Neural cell (in vitro differentiated cells): ENCODE results near the gene BPIFB6. TPM values are rescaled to one million over a fixed set of nuclear protein-coding genes. Genes with fewer than 3 reads are reported as not detected.

Source experiments
- H2AFZ ChIP-seq: fragments of 200-600, 300-800 bp; sonication (generic), shearing (Covaris generic); 2 replicates; pipeline ENCODE4 v1.6.0; 2014; ENCODE audit warnings: low read depth, mild to moderate bottlenecking, antibody characterized with exemption, low read length, moderate library complexity
- H3F3A ChIP-seq: fragments of 200-600 bp; shearing (Covaris generic); 2 replicates; pipeline ENCODE4 v1.6.1; 2016; ENCODE audit warnings: mild to moderate bottlenecking, moderate library complexity, mixed read lengths, antibody characterized with exemption, low read length; ENCODE audit not compliant: insufficient read depth, poor library complexity, severe bottlenecking
- H3K27ac ChIP-seq: fragments of 200-600, 300-800 bp; sonication (generic), shearing (Covaris generic); 2 replicates; pipeline ENCODE4 v1.5.1; 2014; ENCODE audit warnings: mild to moderate bottlenecking, low read length, moderate library complexity
- H3K27me3 ChIP-seq: fragments of 300-800, 200-600 bp; sonication (generic), shearing (Covaris generic); 2 replicates; pipeline ENCODE4 v1.6.0; 2014; ENCODE audit warnings: mild to moderate bottlenecking, low read depth, low read length, moderate library complexity; ENCODE audit not compliant: insufficient read depth
- H3K36me3 ChIP-seq: fragments of 300-800, 200-600 bp; sonication (generic), shearing (Covaris generic); 2 replicates; pipeline ENCODE4 v1.5.1; 2014; ENCODE audit warnings: mild to moderate bottlenecking, antibody characterized with exemption, low read length, moderate library complexity; ENCODE audit not compliant: insufficient read depth
- H3K4me2 ChIP-seq: fragments of 300-800, 200-600 bp; sonication (generic), shearing (Covaris generic); 2 replicates; pipeline ENCODE4 v1.6.0; 2014; ENCODE audit warnings: mild to moderate bottlenecking, low read length
- H3K4me3 ChIP-seq: fragments of 300-800, 200-600 bp; sonication (generic), shearing (Covaris generic); 2 replicates; pipeline ENCODE4 v1.5.1; 2014; ENCODE audit warnings: mild to moderate bottlenecking, low read length, moderate library complexity
- H3K79me2 ChIP-seq: fragments of 200-600 bp; shearing (Covaris generic); replicated peaks from 2 replicates; pipeline ENCODE4 v1.6.0; 2014; ENCODE audit warnings: mild to moderate bottlenecking, low read length, moderate library complexity; ENCODE audit not compliant: insufficient read depth
- H3K9ac ChIP-seq: fragments of 300-800, 200-600 bp; sonication (generic), shearing (Covaris generic); 2 replicates; pipeline ENCODE4 v1.6.1; 2016; ENCODE audit warnings: mild to moderate bottlenecking, low read length, mixed read lengths
- H3K9me2 ChIP-seq: fragments of 200-600 bp; shearing (Covaris generic); 2 replicates; pipeline ENCODE4 v1.6.1; 2016; ENCODE audit warnings: mild to moderate bottlenecking, low read length, mixed read lengths; ENCODE audit not compliant: insufficient read depth
- H3K9me3 ChIP-seq: fragments of 200-600, 300-800 bp; sonication (generic), shearing (Covaris generic); 2 replicates; pipeline ENCODE4 v1.6.1; 2016; ENCODE audit warnings: mild to moderate bottlenecking, mixed run types, low read length, moderate library complexity, mixed read lengths
- H4K20me1 ChIP-seq: fragments of 200-600 bp; shearing (Covaris generic); 2 replicates; pipeline ENCODE4 v1.6.1; 2016; ENCODE audit warnings: mild to moderate bottlenecking, mixed run types; ENCODE audit not compliant: insufficient read depth
- EP300 ChIP-seq: fragments of 450-650 bp; conservative IDR thresholded peaks from 2 replicates; pipeline ENCODE4 v1.6.1; 2014; ENCODE audit warnings: antibody characterized with exemption, mild to moderate bottlenecking, moderate library complexity; ENCODE audit not compliant: poor library complexity, severe bottlenecking
- EZH2 ChIP-seq: fragments of 200-600, 300-800 bp; shearing (Covaris generic), sonication (generic); IDR thresholded peaks from 2 replicates; pipeline ENCODE4 v1.6.1; 2014; ENCODE audit warnings: antibody characterized with exemption, low read length, borderline replicate concordance, mild to moderate bottlenecking; ENCODE audit not compliant: insufficient read depth, poor library complexity, severe bottlenecking
- MXI1 ChIP-seq: fragments of 450-650 bp; conservative IDR thresholded peaks from 2 replicates; pipeline ENCODE4 v1.6.1; 2014; ENCODE audit warnings: antibody characterized with exemption, mild to moderate bottlenecking; ENCODE audit not compliant: poor library complexity, severe bottlenecking
- POLR2AphosphoS5 ChIP-seq: IDR thresholded peaks from 2 replicates; pipeline ENCODE4 v1.6.1; 2012
- RAD21 ChIP-seq: fragments of 450-650 bp; conservative IDR thresholded peaks from 2 replicates; pipeline ENCODE4 v1.6.1; 2014; ENCODE audit warnings: antibody characterized with exemption, mild to moderate bottlenecking, moderate library complexity
- SMC3 ChIP-seq: fragments of 450-650 bp; conservative IDR thresholded peaks from 2 replicates; pipeline ENCODE4 v1.6.1; 2014; ENCODE audit warnings: antibody characterized with exemption, mild to moderate bottlenecking, moderate library complexity; ENCODE audit not compliant: poor library complexity
- TAF1 ChIP-seq: IDR thresholded peaks from 2 replicates; pipeline ENCODE4 v1.6.1; 2012; ENCODE audit warnings: low read depth
- polyA plus RNA-seq: library from polyadenylated mRNA; depleted of rRNA; stranded (reverse); fragments of >200 nt; gene quantifications from 2 replicates; pipeline ENCODE4 v1.2.3, GENCODE V29; 2014
- TF ChIP-seq, protein P1 (sequence below): fragments of 450-650 bp; IDR thresholded peaks from 2 replicates; pipeline ENCODE4 v1.5.1; 2014; ENCODE audit warnings: antibody characterized with exemption, mild to moderate bottlenecking, moderate library complexity; ENCODE audit not compliant: poor library complexity, severe bottlenecking
- TF ChIP-seq, protein P2 (sequence below): IDR thresholded peaks from 2 replicates; pipeline ENCODE4 v1.6.1; 2012; ENCODE audit warnings: borderline replicate concordance

Gene BPIFB6
- polyA plus RNA-seq, 1 donor from 2014 or later, result not detected

DNA sequence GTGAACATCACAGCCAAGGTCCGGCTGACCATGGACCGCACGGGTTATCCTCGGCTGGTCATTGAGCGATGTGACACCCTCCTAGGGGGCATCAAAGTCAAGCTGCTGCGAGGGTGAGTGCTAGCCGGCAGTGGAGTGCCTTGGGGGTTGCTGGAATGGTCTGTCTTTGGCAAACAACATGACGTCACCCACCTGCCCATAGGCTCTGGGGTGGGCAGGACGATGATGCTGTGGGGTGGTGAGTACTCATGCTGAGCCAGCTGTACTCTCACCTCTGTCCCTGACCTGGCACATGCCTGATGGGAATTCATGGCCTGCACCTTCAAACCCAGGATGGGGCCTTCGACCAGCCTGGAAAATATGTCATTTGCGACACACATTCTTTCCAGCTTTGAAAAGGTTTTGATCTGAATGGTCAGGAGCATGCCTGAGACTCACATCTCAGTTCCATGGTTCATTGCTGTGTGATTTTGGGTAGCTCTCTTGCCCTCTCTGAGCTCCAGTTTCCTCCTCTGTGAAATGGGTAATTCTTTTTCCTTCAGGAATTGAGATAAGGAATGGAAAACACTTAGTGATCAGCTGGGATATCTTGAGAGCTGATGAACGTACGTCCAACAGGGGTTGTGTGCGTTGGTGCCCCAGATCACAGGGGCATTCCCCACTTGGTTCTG lies 54.7 kb downstream of the BPIFB6 start:
- H2AFZ ChIP-seq, result no peak overlapping the region
- no peak overlapping the region for H3K27ac ChIP-seq
- H3K4me3 ChIP-seq, result no peak overlapping the region
- H3K79me2 ChIP-seq, result no peaks in the 10 kb centered on the region
- H3K4me2 ChIP-seq, result no peak overlapping the region
- H3F3A ChIP-seq, result no peaks in the 10 kb centered on the region
- H3K9me3 ChIP-seq, result no peaks in the 10 kb centered on the region
- no peaks in the 10 kb centered on the region for H4K20me1 ChIP-seq
- no peaks in the 10 kb centered on the region for H3K36me3 ChIP-seq
- H3K9me2 ChIP-seq, result no peaks in the 10 kb centered on the region
- no peak overlapping the region for H3K9ac ChIP-seq
- no peak for TF ChIP-seq RAD21
- TF ChIP-seq TAF1, result no peak
- TF ChIP-seq SMC3, result no peak
- TF ChIP-seq MXI1, result no peak
- TF ChIP-seq, protein P1, sequence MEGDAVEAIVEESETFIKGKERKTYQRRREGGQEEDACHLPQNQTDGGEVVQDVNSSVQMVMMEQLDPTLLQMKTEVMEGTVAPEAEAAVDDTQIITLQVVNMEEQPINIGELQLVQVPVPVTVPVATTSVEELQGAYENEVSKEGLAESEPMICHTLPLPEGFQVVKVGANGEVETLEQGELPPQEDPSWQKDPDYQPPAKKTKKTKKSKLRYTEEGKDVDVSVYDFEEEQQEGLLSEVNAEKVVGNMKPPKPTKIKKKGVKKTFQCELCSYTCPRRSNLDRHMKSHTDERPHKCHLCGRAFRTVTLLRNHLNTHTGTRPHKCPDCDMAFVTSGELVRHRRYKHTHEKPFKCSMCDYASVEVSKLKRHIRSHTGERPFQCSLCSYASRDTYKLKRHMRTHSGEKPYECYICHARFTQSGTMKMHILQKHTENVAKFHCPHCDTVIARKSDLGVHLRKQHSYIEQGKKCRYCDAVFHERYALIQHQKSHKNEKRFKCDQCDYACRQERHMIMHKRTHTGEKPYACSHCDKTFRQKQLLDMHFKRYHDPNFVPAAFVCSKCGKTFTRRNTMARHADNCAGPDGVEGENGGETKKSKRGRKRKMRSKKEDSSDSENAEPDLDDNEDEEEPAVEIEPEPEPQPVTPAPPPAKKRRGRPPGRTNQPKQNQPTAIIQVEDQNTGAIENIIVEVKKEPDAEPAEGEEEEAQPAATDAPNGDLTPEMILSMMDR, result no peak
- no peak for TF ChIP-seq EZH2
- TF ChIP-seq, protein P2, sequence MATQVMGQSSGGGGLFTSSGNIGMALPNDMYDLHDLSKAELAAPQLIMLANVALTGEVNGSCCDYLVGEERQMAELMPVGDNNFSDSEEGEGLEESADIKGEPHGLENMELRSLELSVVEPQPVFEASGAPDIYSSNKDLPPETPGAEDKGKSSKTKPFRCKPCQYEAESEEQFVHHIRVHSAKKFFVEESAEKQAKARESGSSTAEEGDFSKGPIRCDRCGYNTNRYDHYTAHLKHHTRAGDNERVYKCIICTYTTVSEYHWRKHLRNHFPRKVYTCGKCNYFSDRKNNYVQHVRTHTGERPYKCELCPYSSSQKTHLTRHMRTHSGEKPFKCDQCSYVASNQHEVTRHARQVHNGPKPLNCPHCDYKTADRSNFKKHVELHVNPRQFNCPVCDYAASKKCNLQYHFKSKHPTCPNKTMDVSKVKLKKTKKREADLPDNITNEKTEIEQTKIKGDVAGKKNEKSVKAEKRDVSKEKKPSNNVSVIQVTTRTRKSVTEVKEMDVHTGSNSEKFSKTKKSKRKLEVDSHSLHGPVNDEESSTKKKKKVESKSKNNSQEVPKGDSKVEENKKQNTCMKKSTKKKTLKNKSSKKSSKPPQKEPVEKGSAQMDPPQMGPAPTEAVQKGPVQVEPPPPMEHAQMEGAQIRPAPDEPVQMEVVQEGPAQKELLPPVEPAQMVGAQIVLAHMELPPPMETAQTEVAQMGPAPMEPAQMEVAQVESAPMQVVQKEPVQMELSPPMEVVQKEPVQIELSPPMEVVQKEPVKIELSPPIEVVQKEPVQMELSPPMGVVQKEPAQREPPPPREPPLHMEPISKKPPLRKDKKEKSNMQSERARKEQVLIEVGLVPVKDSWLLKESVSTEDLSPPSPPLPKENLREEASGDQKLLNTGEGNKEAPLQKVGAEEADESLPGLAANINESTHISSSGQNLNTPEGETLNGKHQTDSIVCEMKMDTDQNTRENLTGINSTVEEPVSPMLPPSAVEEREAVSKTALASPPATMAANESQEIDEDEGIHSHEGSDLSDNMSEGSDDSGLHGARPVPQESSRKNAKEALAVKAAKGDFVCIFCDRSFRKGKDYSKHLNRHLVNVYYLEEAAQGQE, result no peak
- no peak for TF ChIP-seq EP300
- no peak for TF ChIP-seq POLR2AphosphoS5
- no peaks in the 10 kb centered on the region for H3K27me3 ChIP-seq

DNA sequence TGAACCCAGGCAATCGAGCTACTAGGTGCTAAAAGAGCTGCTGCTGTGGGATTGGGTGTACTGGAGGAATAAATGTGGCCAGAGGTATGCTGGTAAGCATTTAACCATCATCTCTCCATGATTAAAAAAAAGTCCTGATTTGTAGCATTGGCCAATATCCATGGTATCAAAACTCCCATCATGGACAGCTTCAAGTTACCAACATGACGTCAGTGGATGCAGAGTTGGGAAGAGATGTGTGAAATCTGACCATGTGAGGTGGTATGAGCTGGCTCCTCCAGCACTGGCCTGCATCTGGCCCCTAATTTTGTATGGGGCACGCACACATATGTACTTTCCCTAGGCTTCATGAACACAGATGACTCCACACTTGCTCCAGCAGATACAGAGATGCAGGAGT lies 59.7 kb downstream of the BPIFB6 start:
- H3K9me3 ChIP-seq, result no peaks in the 10 kb centered on the region
- no peak overlapping the region for H3K4me3 ChIP-seq
- H4K20me1 ChIP-seq, result no peaks in the 10 kb centered on the region
- H3K9ac ChIP-seq, result no peak overlapping the region
- TF ChIP-seq TAF1 (no peak), SMC3 (no peak), POLR2AphosphoS5 (no peak), EZH2 (no peak), EP300 (no peak)
- TF ChIP-seq, protein P1, result no peak
- TF ChIP-seq, protein P2, result no peak
- H3K79me2 ChIP-seq, result no peaks in the 10 kb centered on the region
- no peak overlapping the region for H2AFZ ChIP-seq
- no peaks in the 10 kb centered on the region for H3F3A ChIP-seq
- H3K36me3 ChIP-seq, result no peaks in the 10 kb centered on the region
- H3K27me3 ChIP-seq, result no peaks in the 10 kb centered on the region
- H3K9me2 ChIP-seq, result no peaks in the 10 kb centered on the region
- H3K4me2 ChIP-seq, result no peak overlapping the region
- no peak overlapping the region for H3K27ac ChIP-seq
